ENCODE data around the gene USP36. TPM values are rescaled to one million over a fixed set of nuclear protein-coding genes. Genes with fewer than 3 reads are reported as not detected.
"Not testable (repeated sequence)": the region's sequence is repeated elsewhere in the genome, so short reads cannot be mapped to it uniquely, and the experiment has no call there.

Gene USP36
- polyA plus RNA-seq, 12 donors = 27.5 to 43.3 (median 30.5) TPM; not detected in 1

- peak; percentile 51 for DNase-seq
These were observed 33.1 kb upstream of the USP36 start for GRCh38 chr17:78873519-78874340.

GRCh38 chr17:78872486-78872885 lies 31.9 kb upstream of the USP36 start:
- DNase-seq = no peak

GRCh38 chr17:78870621-78871020 lies 30.0 kb upstream of the USP36 start:
- no peak for DNase-seq

- DNase-seq = no peak
These were observed 27.8 kb upstream of the USP36 start for GRCh38 chr17:78868391-78868790.

- not testable (repeated sequence) for DNase-seq
These were observed 26.4 kb upstream of the USP36 start for GRCh38 chr17:78867046-78867445.

- DNase-seq = peak; percentile 82
These were observed 25.2 kb upstream of the USP36 start for GRCh38 chr17:78865682-78866390.

GRCh38 chr17:78864117-78864516 lies 23.5 kb upstream of the USP36 start:
- no peak for DNase-seq

- no peak for DNase-seq
These were observed 21.7 kb upstream of the USP36 start for GRCh38 chr17:78862073-78863023.

- no peak for DNase-seq
These were observed 20.6 kb upstream of the USP36 start for GRCh38 chr17:78861229-78861628.

GRCh38 chr17:78859051-78859450 lies 18.4 kb upstream of the USP36 start:
- no peak for DNase-seq

GRCh38 chr17:78857266-78857665 lies 16.7 kb upstream of the USP36 start:
- DNase-seq = no peak

- no peak for DNase-seq
These were observed 15.0 kb upstream of the USP36 start for GRCh38 chr17:78855561-78856165.

GRCh38 chr17:78854508-78854907 lies 13.9 kb upstream of the USP36 start:
- no peak for DNase-seq

GRCh38 chr17:78853926-78854394 lies 13.3 kb upstream of the USP36 start:
- DNase-seq = no peak

- no peak for DNase-seq
These were observed 12.1 kb upstream of the USP36 start for GRCh38 chr17:78852709-78853121.

GRCh38 chr17:78849026-78849425 lies 8.4 kb upstream of the USP36 start:
- DNase-seq = no peak

GRCh38 chr17:78847052-78847451 lies 6.4 kb upstream of the USP36 start:
- no peak for DNase-seq

GRCh38 chr17:78844301-78845005 lies 3.8 kb upstream of the USP36 start:
- no peak for DNase-seq

GRCh38 chr17:78842881-78843565 lies 2.4 kb upstream of the USP36 start:
- no peak for DNase-seq

GRCh38 chr17:78840530-78840779 lies 159 bp downstream of the USP36 start:
- no peak for DNase-seq

Measured in muscle of arm (tissue), 12 donors.